HG02610 (cell line): Measurements from ENCODE around the gene HOXD13.

Source experiments
- ATAC-seq: cut with Tn5 transposase; IDR thresholded peaks from one replicate; pipeline ENCODE4 v1.9.1; 2021; ENCODE audit warnings: mild to moderate bottlenecking, moderate library complexity; ENCODE audit not compliant: unreplicated experiment

The HOXD13 gene

GRCh38 chr2:176080540-176081375 lies 11.8 kb upstream of the HOXD13 start:
- ATAC-seq = no peak

- no peak for ATAC-seq
Measured at GRCh38 chr2:176081376-176081836, 11.1 kb upstream of the HOXD13 start.

- no peak for ATAC-seq
Measured at GRCh38 chr2:176081837-176082524, 10.5 kb upstream of the HOXD13 start.

- ATAC-seq = no peak
Measured at GRCh38 chr2:176082525-176082823, 10.0 kb upstream of the HOXD13 start.

GRCh38 chr2:176082824-176083751 lies 9.4 kb upstream of the HOXD13 start:
- no peak for ATAC-seq

- no peak for ATAC-seq
Measured at GRCh38 chr2:176083796-176084261, 8.7 kb upstream of the HOXD13 start, which contains the start of gene EVX2. Gene EVX2 (minus strand): TSS chr2:176083962. CDS start chr2:176083776, 186 bp downstream.

GRCh38 chr2:176084611-176085119 lies 7.9 kb upstream of the HOXD13 start:
- ATAC-seq = no peak

- no peak for ATAC-seq
Measured at GRCh38 chr2:176085120-176085788, 7.3 kb upstream of the HOXD13 start.

GRCh38 chr2:176085861-176086771 lies 6.4 kb upstream of the HOXD13 start:
- ATAC-seq = no peak

GRCh38 chr2:176087330-176088047 lies 5.0 kb upstream of the HOXD13 start:
- ATAC-seq = no peak

- peak; percentile 60 for ATAC-seq
Measured at GRCh38 chr2:176088048-176088936, 4.2 kb upstream of the HOXD13 start.

- no peak for ATAC-seq
Measured at GRCh38 chr2:176088937-176089842, 3.3 kb upstream of the HOXD13 start.

- ATAC-seq = no peak
Measured at GRCh38 chr2:176089843-176090395, 2.6 kb upstream of the HOXD13 start.

GRCh38 chr2:176090862-176091261 lies 1.7 kb upstream of the HOXD13 start:
- ATAC-seq = no peak

GRCh38 chr2:176091329-176092258 lies 927 bp upstream of the HOXD13 start:
- no peak for ATAC-seq
